Upper lobe of left lung (tissue), 6 donors: Measurements from ENCODE around the gene SERTAD3. TPM values are rescaled to one million over a fixed set of nuclear protein-coding genes. Genes with fewer than 3 reads are reported as not detected.

Experiments
- ATAC-seq, 2 donors: fragments of 200-7000 bp; cut with Tn5 transposase; one replicate each; pipeline ENCODE4 v1.9.1; 2022; ENCODE audit warnings: mild to moderate bottlenecking in 2 of 2, moderate library complexity in 2 of 2; ENCODE audit not compliant: low FRiP score in 2 of 2
- DNase-seq, 2 donors: peaks; one replicate each; pipeline ENCODE4 v3.0.0-alpha.2; 2019 to 2020
- H3K27ac ChIP-seq, 4 donors: fragments of 200-600 bp; sonication (generic); one replicate each; pipeline ENCODE4 v1.5.1; 2016 to 2019
- H3K27me3 ChIP-seq, 4 donors: fragments of 200-600 bp; sonication (generic); one replicate each; pipeline ENCODE4 v1.5.1; 2017 to 2019
- H3K36me3 ChIP-seq, 4 donors: fragments of 200-600 bp; sonication (generic); one replicate each; pipeline ENCODE4 v1.5.1; 2016 to 2019
- H3K4me1 ChIP-seq, 4 donors: fragments of 200-600 bp; sonication (generic); one replicate each; pipeline ENCODE4 v1.5.1; 2018 to 2019
- H3K4me3 ChIP-seq, 4 donors: fragments of 200-600 bp; sonication (generic); one replicate each; pipeline ENCODE4 v1.5.1; 2017 to 2019; ENCODE audit warnings: mild to moderate bottlenecking in 2 of 4, moderate library complexity in 1 of 4
- H3K9me3 ChIP-seq, 4 donors: fragments of 200-600 bp; sonication (generic); one replicate each; pipeline ENCODE4 v1.5.1; 2018 to 2019
- CTCF ChIP-seq, 6 experiments: fragments of 450-650 bp in 4 of 6; fragments of 200-600 bp in 2 of 6; sonication (generic) in 2 of 6; IDR thresholded peaks; one replicate each; pipeline ENCODE4 v1.5.1; 2016 to 2019; ENCODE audit warnings: antibody characterized with exemption in 6 of 6
- EP300 ChIP-seq, 4 donors: sonication (generic); formaldehyde crosslinking; IDR thresholded peaks; one replicate each; pipeline ENCODE4 v1.5.1; 2017; ENCODE audit warnings: antibody characterized with exemption in 4 of 4, control low read depth in 2 of 4
- POLR2A ChIP-seq, 4 donors: fragments of 450-650 bp; IDR thresholded peaks; one replicate each; pipeline ENCODE4 v1.5.1; 2016 to 2017; ENCODE audit warnings: antibody characterized with exemption in 4 of 4, mild to moderate bottlenecking in 2 of 4
- POLR2AphosphoS5 ChIP-seq, 2 donors: sonication (generic); formaldehyde crosslinking; IDR thresholded peaks; one replicate each; pipeline ENCODE4 v1.5.1; 2017; ENCODE audit warnings: antibody characterized with exemption in 2 of 2
- WGBS, 2 donors: methylation state at CpG; one replicate each; pipeline ENCODE4 v1.1.5; 2017 to 2018; 5-methylcytosine and 5-hydroxymethylcytosine counted together
- total RNA-seq, 6 donors: library from RNA; depleted of rRNA in 4 of 6; stranded (reverse); fragments of >200 nt in 4 of 6; gene quantifications; one replicate each; pipeline versions ENCODE4 v1.1.0 to v1.2.1, GENCODE V29; 2016 to 2021
- donor health status: DM: no; HTN: no; CAD: no; lungs with moderate emphysema.
- donor health status: DM: no; HTN: yes; CAD: no; lungs with severe emphysema.

SERTAD3 gene
- total RNA-seq, 6 donors from 2014 or later, result 8.9 to 44.5 (median 21.9) TPM

DNA sequence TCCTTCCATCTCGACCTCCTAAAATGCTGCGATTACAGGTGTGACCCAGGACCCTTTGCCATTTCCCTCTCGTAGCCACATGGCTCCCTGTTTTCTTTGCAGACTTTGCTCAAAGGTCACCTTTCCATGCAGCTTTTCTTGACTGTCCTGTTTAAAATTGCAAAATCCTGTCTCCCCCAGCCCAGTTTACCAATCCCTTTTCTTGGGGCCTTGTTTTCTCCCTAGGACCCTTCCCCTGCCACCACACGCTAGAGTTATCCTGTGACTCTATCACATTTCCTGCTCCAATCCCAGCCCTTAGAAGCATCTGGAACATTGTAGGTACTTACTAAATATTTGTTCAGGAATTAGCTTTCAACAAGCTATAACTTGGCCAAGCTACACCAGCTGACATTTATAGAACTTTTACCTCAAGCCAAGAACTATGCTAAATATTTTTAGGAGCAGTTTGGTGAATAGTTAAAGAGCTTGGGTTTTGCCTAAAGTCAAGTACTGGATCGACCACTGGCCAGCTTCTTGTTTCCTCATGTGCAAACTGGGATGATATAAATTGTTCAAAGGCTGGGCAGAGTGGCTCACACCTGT lies 9.1 kb upstream of the SERTAD3 start:
- Histone ChIP-seq H3K4me3 (no peak overlapping the region), H3K36me3 (peaks cover 4 to 41% (median 34%) of the 10 kb centered on the region in 4 donors), H3K4me1 (no peaks in the 10 kb centered on the region), H3K27me3 (no peaks in the 10 kb centered on the region), H3K9me3 (no peaks in the 10 kb centered on the region), H3K27ac (no peak overlapping the region)
- ATAC-seq (no peak), DNase-seq (no peak)
- WGBS, 2 donors, result 83 to 88% methylated on average over 5 of the region's 5 CpGs
- TF ChIP-seq POLR2A (IDR thresholded peaks at IDR 0.05) (no peak), POLR2AphosphoS5 (IDR thresholded peaks at IDR 0.05) (no peak), EP300 (IDR thresholded peaks at IDR 0.05) (no peak), CTCF (IDR thresholded peaks at IDR 0.05) (no peak)

- peaks cover 8 to 40% (median 33%) of the 10 kb centered on the region in 4 donors for H3K36me3 ChIP-seq
- ATAC-seq, result no peak
- TF ChIP-seq EP300 (IDR thresholded peaks at IDR 0.05), result no peak
- no peak for TF ChIP-seq CTCF (IDR thresholded peaks at IDR 0.05)
- TF ChIP-seq POLR2AphosphoS5 (IDR thresholded peaks at IDR 0.05), result no peak
- TF ChIP-seq POLR2A (IDR thresholded peaks at IDR 0.05), result no peak
- no peaks in the 10 kb centered on the region for H3K27me3 ChIP-seq
- no peak overlapping the region for H3K4me3 ChIP-seq
- no peaks in the 10 kb centered on the region for H3K4me1 ChIP-seq
- no peak for DNase-seq
- H3K9me3 ChIP-seq, result no peaks in the 10 kb centered on the region
- WGBS, 2 donors, result 68 to 72% methylated on average over 5 of the region's 5 CpGs
- no peak overlapping the region for H3K27ac ChIP-seq
These were observed 7.9 kb upstream of the SERTAD3 start for GRCh38 chr19:40452016-40452415.

- H3K27me3 ChIP-seq, result no peaks in the 10 kb centered on the region
- H3K27ac ChIP-seq, result no peak overlapping the region
- WGBS, 2 donors, result 92 to 94% methylated on average over 4 of the region's 4 CpGs
- DNase-seq (no peak), ATAC-seq (no peak)
- H3K9me3 ChIP-seq, result no peaks in the 10 kb centered on the region
- H3K36me3 ChIP-seq, result peaks cover 8 to 34% (median 26%) of the 10 kb centered on the region in 4 donors
- TF ChIP-seq EP300 (IDR thresholded peaks at IDR 0.05) (no peak), POLR2A (IDR thresholded peaks at IDR 0.05) (no peak), CTCF (IDR thresholded peaks at IDR 0.05) (no peak), POLR2AphosphoS5 (IDR thresholded peaks at IDR 0.05) (no peak)
- no peaks in the 10 kb centered on the region for H3K4me1 ChIP-seq
- H3K4me3 ChIP-seq, result no peak overlapping the region
These were observed 6.5 kb upstream of the SERTAD3 start for GRCh38 chr19:40450664-40451063.

DNA sequence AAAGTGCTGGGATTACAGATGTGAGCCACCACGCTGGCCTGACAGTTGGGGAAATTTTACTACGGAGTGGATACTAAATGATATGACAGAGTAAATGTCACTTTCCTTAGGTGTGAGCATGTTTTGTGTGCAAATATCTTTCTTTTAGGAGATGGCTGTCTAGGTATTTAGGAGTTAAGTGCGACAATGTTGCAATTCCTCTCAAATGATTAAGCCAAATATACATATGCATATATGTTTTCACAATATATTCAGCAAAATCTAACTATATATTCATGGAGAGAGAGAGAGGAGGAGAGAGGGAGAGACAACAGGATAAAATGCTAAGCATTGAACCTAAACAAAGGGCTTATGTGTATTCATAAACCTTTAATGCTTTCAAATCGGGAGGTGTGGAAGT lies 5.4 kb upstream of the SERTAD3 start:
- H3K36me3 ChIP-seq, result peaks cover 8 to 30% (median 20%) of the 10 kb centered on the region in 4 donors
- H3K27me3 ChIP-seq, result no peaks in the 10 kb centered on the region

More for the DNA sequence above, 5.4 kb upstream of the SERTAD3 start:
- no peak for DNase-seq
- H3K9me3 ChIP-seq, result no peaks in the 10 kb centered on the region
- TF ChIP-seq POLR2AphosphoS5 (IDR thresholded peaks at IDR 0.05), result no peak
- no peak for TF ChIP-seq EP300 (IDR thresholded peaks at IDR 0.05)
- no peak for TF ChIP-seq POLR2A (IDR thresholded peaks at IDR 0.05)
- no peak for TF ChIP-seq CTCF (IDR thresholded peaks at IDR 0.05)
- H3K27ac ChIP-seq, result no peak overlapping the region
- ATAC-seq, result no peak
- H3K4me3 ChIP-seq, result no peak overlapping the region
- H3K4me1 ChIP-seq, result peaks cover 0 to 7% (median 5%) of the 10 kb centered on the region in 4 donors
- 94 to 95% methylated on average over 4 of the region's 4 CpGs for WGBS, 2 donors
